NCI-H526 treated with DMSO at 0.1 percent for 48 hours (cell line): ENCODE measurements around the gene TBK1.

ENCODE experiments used
- DNase-seq: peaks from one replicate; lab custom pipeline; 2025; lab: John Stamatoyannopoulos, UW

TBK1 gene

GRCh38 chr12:64452559-64453329 lies 824 bp downstream of the TBK1 start:
- peak; percentile 18 for DNase-seq

- no peak for DNase-seq
Measured at GRCh38 chr12:64455506-64455905, 3.6 kb downstream of the TBK1 start.

GRCh38 chr12:64456119-64456518 lies 4.2 kb downstream of the TBK1 start:
- DNase-seq, result no peak

- no peak for DNase-seq
Measured at GRCh38 chr12:64457032-64457431, 5.1 kb downstream of the TBK1 start.

- no peak for DNase-seq
Measured at GRCh38 chr12:64457466-64457865, 5.5 kb downstream of the TBK1 start.

- DNase-seq, result no peak
Measured at GRCh38 chr12:64457923-64458322, 6.0 kb downstream of the TBK1 start.

GRCh38 chr12:64459394-64459891 lies 7.5 kb downstream of the TBK1 start:
- DNase-seq, result no peak

- DNase-seq, result no peak
Measured at GRCh38 chr12:64461634-64462414, 9.9 kb downstream of the TBK1 start.

- DNase-seq, result no peak
Measured at GRCh38 chr12:64466178-64466577, 14.3 kb downstream of the TBK1 start.

- DNase-seq, result no peak
Measured at GRCh38 chr12:64468966-64469365, 17.0 kb downstream of the TBK1 start.

GRCh38 chr12:64469455-64470142 lies 17.7 kb downstream of the TBK1 start:
- DNase-seq, result no peak

GRCh38 chr12:64470495-64470894 lies 18.6 kb downstream of the TBK1 start:
- no peak for DNase-seq

GRCh38 chr12:64473176-64473575 lies 21.3 kb downstream of the TBK1 start:
- DNase-seq, result no peak

- no peak for DNase-seq
Measured at GRCh38 chr12:64475518-64475917, 23.6 kb downstream of the TBK1 start.

- DNase-seq, result no peak
Measured at GRCh38 chr12:64476844-64477243, 24.9 kb downstream of the TBK1 start.

- DNase-seq, result no peak
Measured at GRCh38 chr12:64478661-64479060, 26.7 kb downstream of the TBK1 start.

GRCh38 chr12:64480148-64480547 lies 28.2 kb downstream of the TBK1 start:
- no peak for DNase-seq

GRCh38 chr12:64486657-64487056 lies 34.7 kb downstream of the TBK1 start:
- DNase-seq, result no peak

GRCh38 chr12:64491718-64492117 lies 39.8 kb downstream of the TBK1 start:
- no peak for DNase-seq

GRCh38 chr12:64493513-64493912 lies 41.6 kb downstream of the TBK1 start:
- no peak for DNase-seq

- DNase-seq, result no peak
Measured at GRCh38 chr12:64494998-64495729, 43.2 kb downstream of the TBK1 start.

- DNase-seq, result no peak
Measured at GRCh38 chr12:64496839-64497400, 45.0 kb downstream of the TBK1 start.
